ENCODE measurements around the gene TSTD1.
"Not testable (repeated sequence)": the region's sequence is repeated elsewhere in the genome, so short reads cannot be mapped to it uniquely, and the experiment has no call there.

Gene TSTD1

GRCh38 chr1:161073474-161074121, 34.8 kb upstream of the TSTD1 start:
- H3K4me3 Mint-ChIP-seq: no peak overlapping the region
- H3K27me3 Mint-ChIP-seq: no peaks in the 10 kb centered on the region
- H3K36me3 Mint-ChIP-seq: no peaks in the 10 kb centered on the region
- no peaks in the 10 kb centered on the region for H3K9me3 Mint-ChIP-seq (ENCODE audit: low read depth)
- H3K27ac Mint-ChIP-seq: peak overlapping the region; percentile 12
- H3K4me1 Mint-ChIP-seq (ENCODE audit: low read depth): peaks cover 32% of the 10 kb centered on the region

- peaks cover 38% of the 10 kb centered on the region for H3K4me1 Mint-ChIP-seq (ENCODE audit: low read depth)
- no peaks in the 10 kb centered on the region for H3K36me3 Mint-ChIP-seq
- no peaks in the 10 kb centered on the region for H3K27me3 Mint-ChIP-seq
- no peaks in the 10 kb centered on the region for H3K9me3 Mint-ChIP-seq (ENCODE audit: low read depth)
- no peak overlapping the region for H3K4me3 Mint-ChIP-seq
- H3K27ac Mint-ChIP-seq: peak overlapping the region; percentile 12
Measured at GRCh38 chr1:161072751-161073449, 34.1 kb upstream of the TSTD1 start.

- Mint-ChIP-seq H3K36me3 (no peaks in the 10 kb centered on the region), H3K4me1 (ENCODE audit: low read depth) (peaks cover 47% of the 10 kb centered on the region), H3K4me3 (no peak overlapping the region), H3K27me3 (no peaks in the 10 kb centered on the region), H3K9me3 (ENCODE audit: low read depth) (no peaks in the 10 kb centered on the region), H3K27ac (peak overlapping the region; percentile 5)
Measured at GRCh38 chr1:161071886-161072371, 33.2 kb upstream of the TSTD1 start.

GRCh38 chr1:161070761-161071160, 32.0 kb upstream of the TSTD1 start:
- Mint-ChIP-seq H3K9me3 (ENCODE audit: low read depth) (no peaks in the 10 kb centered on the region), H3K36me3 (peaks cover 2% of the 10 kb centered on the region), H3K4me3 (peak overlapping the region; percentile 100), H3K4me1 (ENCODE audit: low read depth) (peaks cover 55% of the 10 kb centered on the region), H3K27ac (peak overlapping the region; percentile 93), H3K27me3 (no peaks in the 10 kb centered on the region)

GRCh38 chr1:161069731-161070270, 31.0 kb upstream of the TSTD1 start, which contains the start of gene ARHGAP30:
Gene ARHGAP30 (minus strand): TSS chr1:161069891. CDS start chr1:161069624, 267 bp downstream.
- peaks cover 2% of the 10 kb centered on the region for H3K36me3 Mint-ChIP-seq
- no peaks in the 10 kb centered on the region for H3K27me3 Mint-ChIP-seq
- peak within 1 kb of the TSS; percentile 93 for H3K27ac Mint-ChIP-seq
- peak within 1 kb of the TSS; percentile 100 for H3K4me3 Mint-ChIP-seq
- H3K4me1 Mint-ChIP-seq (ENCODE audit: low read depth): peaks cover 60% of the 10 kb centered on the region
- H3K9me3 Mint-ChIP-seq (ENCODE audit: low read depth): no peaks in the 10 kb centered on the region

GRCh38 chr1:161069241-161069640, 30.5 kb upstream of the TSTD1 start:
- H3K27ac Mint-ChIP-seq: peak overlapping the region; percentile 93
- H3K4me3 Mint-ChIP-seq: peak overlapping the region; percentile 100
- peaks cover 2% of the 10 kb centered on the region for H3K36me3 Mint-ChIP-seq
- no peaks in the 10 kb centered on the region for H3K27me3 Mint-ChIP-seq
- peaks cover 63% of the 10 kb centered on the region for H3K4me1 Mint-ChIP-seq (ENCODE audit: low read depth)
- no peaks in the 10 kb centered on the region for H3K9me3 Mint-ChIP-seq (ENCODE audit: low read depth)

GRCh38 chr1:161068306-161069234, 29.8 kb upstream of the TSTD1 start:
- Mint-ChIP-seq H3K36me3 (peaks cover 2% of the 10 kb centered on the region), H3K4me3 (peak overlapping the region; percentile 100), H3K27ac (peak overlapping the region; percentile 93), H3K27me3 (no peaks in the 10 kb centered on the region), H3K4me1 (ENCODE audit: low read depth) (peaks cover 70% of the 10 kb centered on the region), H3K9me3 (ENCODE audit: low read depth) (no peaks in the 10 kb centered on the region)

GRCh38 chr1:161066694-161067093, 27.9 kb upstream of the TSTD1 start:
- Mint-ChIP-seq H3K9me3 (ENCODE audit: low read depth) (no peaks in the 10 kb centered on the region), H3K27ac (peak overlapping the region; percentile 93), H3K4me1 (ENCODE audit: low read depth) (peaks cover 77% of the 10 kb centered on the region), H3K36me3 (peaks cover 2% of the 10 kb centered on the region), H3K4me3 (peak overlapping the region; percentile 100), H3K27me3 (no peaks in the 10 kb centered on the region)

GRCh38 chr1:161065681-161066080, 26.9 kb upstream of the TSTD1 start:
- Mint-ChIP-seq H3K27ac (peak overlapping the region; percentile 90), H3K4me1 (ENCODE audit: low read depth) (peaks cover 76% of the 10 kb centered on the region), H3K4me3 (peak overlapping the region; percentile 53)
- not testable (repeated sequence) for H3K36me3 Mint-ChIP-seq; H3K27me3 Mint-ChIP-seq; H3K9me3 Mint-ChIP-seq (ENCODE audit: low read depth)

- peak overlapping the region; percentile 73 for H3K4me3 Mint-ChIP-seq
- H3K9me3 Mint-ChIP-seq (ENCODE audit: low read depth); H3K36me3 Mint-ChIP-seq; H3K27me3 Mint-ChIP-seq: not testable (repeated sequence)
- peaks cover 79% of the 10 kb centered on the region for H3K4me1 Mint-ChIP-seq (ENCODE audit: low read depth)
- H3K27ac Mint-ChIP-seq: peak overlapping the region; percentile 90
Measured at GRCh38 chr1:161063936-161064335, 25.2 kb upstream of the TSTD1 start.

GRCh38 chr1:161061419-161061818, 22.7 kb upstream of the TSTD1 start:
- no peaks in the 10 kb centered on the region for H3K9me3 Mint-ChIP-seq (ENCODE audit: low read depth)
- H3K36me3 Mint-ChIP-seq: no peaks in the 10 kb centered on the region
- H3K27me3 Mint-ChIP-seq: no peaks in the 10 kb centered on the region
- peaks cover 69% of the 10 kb centered on the region for H3K4me1 Mint-ChIP-seq (ENCODE audit: low read depth)
- no peak overlapping the region for H3K4me3 Mint-ChIP-seq
- H3K27ac Mint-ChIP-seq: peak overlapping the region; percentile 58

GRCh38 chr1:161059293-161059692, 20.5 kb upstream of the TSTD1 start:
- Mint-ChIP-seq H3K4me3 (no peak overlapping the region), H3K4me1 (ENCODE audit: low read depth) (peaks cover 57% of the 10 kb centered on the region), H3K36me3 (no peaks in the 10 kb centered on the region), H3K9me3 (ENCODE audit: low read depth) (no peaks in the 10 kb centered on the region), H3K27ac (peak overlapping the region; percentile 82), H3K27me3 (no peaks in the 10 kb centered on the region)

- peaks cover 2% of the 10 kb centered on the region for H3K36me3 Mint-ChIP-seq
- H3K27ac Mint-ChIP-seq: peak overlapping the region; percentile 50
- no peaks in the 10 kb centered on the region for H3K27me3 Mint-ChIP-seq
- H3K4me1 Mint-ChIP-seq (ENCODE audit: low read depth): peaks cover 27% of the 10 kb centered on the region
- no peaks in the 10 kb centered on the region for H3K9me3 Mint-ChIP-seq (ENCODE audit: low read depth)
- H3K4me3 Mint-ChIP-seq: no peak overlapping the region
Measured at GRCh38 chr1:161054805-161055204, 16.0 kb upstream of the TSTD1 start.

GRCh38 chr1:161054232-161054631, 15.5 kb upstream of the TSTD1 start:
- H3K4me3 Mint-ChIP-seq: no peak overlapping the region
- H3K36me3 Mint-ChIP-seq: peaks cover 2% of the 10 kb centered on the region
- H3K9me3 Mint-ChIP-seq (ENCODE audit: low read depth): no peaks in the 10 kb centered on the region
- H3K27me3 Mint-ChIP-seq: no peaks in the 10 kb centered on the region
- H3K27ac Mint-ChIP-seq: peak overlapping the region; percentile 41
- peaks cover 22% of the 10 kb centered on the region for H3K4me1 Mint-ChIP-seq (ENCODE audit: low read depth)
